ENCODE data around the gene TBC1D22A. TPM values are rescaled to one million over a fixed set of nuclear protein-coding genes. Genes with fewer than 3 reads are reported as not detected.
A peak's percentile ranks its signal among the peaks of the same experiment; 100 is the strongest.

TBC1D22A gene
- total RNA-seq, 1 donor, result 17.7 TPM

DNA sequence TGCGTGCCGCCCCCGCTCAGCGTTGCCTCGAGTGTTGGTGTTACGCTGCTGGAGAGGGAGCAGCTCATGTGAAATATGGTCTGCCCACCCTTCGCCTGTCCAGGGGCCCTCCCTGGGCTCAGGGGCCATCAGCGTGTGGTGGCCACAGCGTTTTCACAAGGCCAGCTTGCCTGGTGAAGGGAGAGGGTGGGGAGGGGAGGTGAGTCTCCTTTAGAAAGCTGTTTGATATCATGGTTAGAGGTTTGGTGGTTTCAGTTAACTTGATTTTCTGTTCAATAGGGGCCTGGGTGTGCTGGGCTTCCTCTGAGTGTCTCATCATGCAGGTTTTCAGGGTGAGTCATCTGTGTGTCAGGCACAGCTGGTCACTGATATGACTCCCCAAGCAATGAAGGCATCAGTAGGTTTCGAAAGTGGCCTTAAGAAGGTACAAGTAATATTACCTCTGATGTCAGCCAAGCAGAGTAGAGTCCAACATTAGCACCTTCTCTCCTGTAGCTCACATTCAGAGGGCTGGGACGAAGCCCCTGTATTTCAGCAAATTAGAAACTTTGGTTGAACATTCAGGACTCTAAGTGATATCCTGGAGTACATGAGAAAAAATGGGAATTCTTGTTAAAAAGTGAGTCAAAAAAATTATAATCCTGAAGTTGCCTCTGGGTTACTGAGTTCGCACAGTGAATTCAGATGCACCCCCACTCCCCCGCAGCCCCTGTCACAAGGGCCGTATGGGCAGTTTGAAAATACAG is 172.5 kb downstream of the TBC1D22A start:
- H3K9me3 ChIP-seq (ENCODE audit: low read depth, low read length), result no peaks in the 10 kb centered on the region
- DNase-seq (ENCODE audit: insufficient read length, low spot score, missing footprints), result peak; percentile 95
- no peaks in the 10 kb centered on the region for H3K27me3 ChIP-seq (ENCODE audit: insufficient read depth, low read length)
- H3K27ac ChIP-seq (ENCODE audit: low read depth, low read length), result peak overlapping the region; percentile 52
- TF ChIP-seq, protein P1, sequence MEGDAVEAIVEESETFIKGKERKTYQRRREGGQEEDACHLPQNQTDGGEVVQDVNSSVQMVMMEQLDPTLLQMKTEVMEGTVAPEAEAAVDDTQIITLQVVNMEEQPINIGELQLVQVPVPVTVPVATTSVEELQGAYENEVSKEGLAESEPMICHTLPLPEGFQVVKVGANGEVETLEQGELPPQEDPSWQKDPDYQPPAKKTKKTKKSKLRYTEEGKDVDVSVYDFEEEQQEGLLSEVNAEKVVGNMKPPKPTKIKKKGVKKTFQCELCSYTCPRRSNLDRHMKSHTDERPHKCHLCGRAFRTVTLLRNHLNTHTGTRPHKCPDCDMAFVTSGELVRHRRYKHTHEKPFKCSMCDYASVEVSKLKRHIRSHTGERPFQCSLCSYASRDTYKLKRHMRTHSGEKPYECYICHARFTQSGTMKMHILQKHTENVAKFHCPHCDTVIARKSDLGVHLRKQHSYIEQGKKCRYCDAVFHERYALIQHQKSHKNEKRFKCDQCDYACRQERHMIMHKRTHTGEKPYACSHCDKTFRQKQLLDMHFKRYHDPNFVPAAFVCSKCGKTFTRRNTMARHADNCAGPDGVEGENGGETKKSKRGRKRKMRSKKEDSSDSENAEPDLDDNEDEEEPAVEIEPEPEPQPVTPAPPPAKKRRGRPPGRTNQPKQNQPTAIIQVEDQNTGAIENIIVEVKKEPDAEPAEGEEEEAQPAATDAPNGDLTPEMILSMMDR (IDR thresholded peaks at IDR 0.05; ENCODE audit: extremely low read depth, low read depth, low read length), result no peak
- no peak overlapping the region for H3K4me3 ChIP-seq (ENCODE audit: insufficient read depth, low read length)
- H4K20me1 ChIP-seq (ENCODE audit: insufficient read depth, low read length), result peaks cover 12% of the 10 kb centered on the region
- peak overlapping the region; percentile 32 for H3K4me2 ChIP-seq (ENCODE audit: insufficient read depth, low read length)
- H3K36me3 ChIP-seq (ENCODE audit: insufficient read depth, low read length), result no peaks in the 10 kb centered on the region
- peaks cover 3% of the 10 kb centered on the region for H3K79me2 ChIP-seq (ENCODE audit: insufficient read depth, low read length)
- H2AFZ ChIP-seq (ENCODE audit: low read length), result no peak overlapping the region
- peaks cover 20% of the 10 kb centered on the region for H3K4me1 ChIP-seq (ENCODE audit: insufficient read depth, low read length)

DNA sequence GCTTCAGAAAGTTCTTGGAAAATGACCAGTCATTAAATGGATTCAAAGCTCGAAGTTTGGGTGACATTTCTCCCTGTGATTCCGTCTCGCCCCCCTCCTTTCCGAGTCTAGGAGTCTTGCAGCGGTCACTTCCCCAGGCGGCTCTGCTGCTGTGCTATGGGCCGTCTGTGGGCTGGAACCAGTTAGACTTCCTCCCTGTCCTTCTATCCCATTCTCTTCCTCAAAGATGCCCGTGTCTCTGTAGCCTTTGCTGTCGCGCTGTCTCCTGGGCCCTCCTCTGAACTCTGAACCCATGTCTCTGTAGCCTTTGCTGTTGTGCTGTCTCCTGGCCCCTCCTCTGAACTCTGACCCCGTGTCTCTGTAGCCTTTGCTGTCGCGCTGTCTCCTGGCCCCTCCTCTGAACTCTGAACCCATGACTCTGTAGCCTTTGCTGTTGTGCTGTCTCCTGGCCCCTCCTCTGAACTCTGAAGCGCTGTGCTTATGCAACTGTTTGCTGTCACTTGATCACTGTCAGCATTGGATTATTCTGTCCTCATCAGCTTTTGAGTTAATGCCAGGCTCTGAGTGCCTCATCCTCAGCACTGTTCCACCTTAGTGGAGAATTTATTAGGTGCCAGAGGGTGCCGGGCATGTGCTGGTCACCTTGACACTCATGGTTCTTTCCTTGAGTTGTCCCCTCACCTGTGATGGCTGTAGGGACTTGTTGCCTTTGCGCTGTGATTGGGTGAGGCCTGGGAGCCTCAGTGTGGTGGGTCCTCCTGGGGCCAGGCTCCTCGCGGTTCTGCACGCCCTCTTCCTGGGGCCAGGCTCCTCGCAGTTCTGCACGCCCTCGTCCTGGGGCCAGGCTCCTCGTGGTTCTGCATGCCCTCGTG is 173.3 kb downstream of the TBC1D22A start:
- H3K4me2 ChIP-seq (ENCODE audit: insufficient read depth, low read length), result no peak overlapping the region

DNA sequence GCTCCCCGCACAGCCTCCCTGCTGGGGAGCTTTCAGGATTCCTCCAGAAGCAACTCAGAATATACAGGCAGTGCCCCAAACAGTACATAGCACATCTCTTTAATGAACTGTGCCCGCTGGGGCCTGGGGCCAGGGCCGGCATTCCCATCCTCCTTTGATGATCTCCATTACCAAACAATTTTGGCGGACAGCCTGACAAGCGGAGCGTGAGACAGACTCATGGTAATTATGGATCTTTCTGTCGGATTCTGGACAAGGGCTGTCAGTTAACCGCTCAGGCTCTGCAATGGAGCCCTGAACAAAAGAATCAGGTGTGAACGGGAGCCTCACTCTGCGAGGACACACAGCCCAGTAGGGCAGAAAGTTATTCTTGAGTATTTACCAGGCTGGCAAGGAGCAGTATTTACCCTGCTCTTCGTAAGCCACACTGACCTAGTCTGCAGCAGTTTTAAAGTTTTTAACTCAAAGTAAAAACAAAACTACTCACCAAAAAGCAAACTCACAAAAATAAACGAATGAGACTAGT is 174.0 kb downstream of the TBC1D22A start:
- no peak for DNase-seq (ENCODE audit: insufficient read length, low spot score, missing footprints)
- TF ChIP-seq, protein P1 (IDR thresholded peaks at IDR 0.05; ENCODE audit: extremely low read depth, low read depth, low read length), result no peak
- no peaks in the 10 kb centered on the region for H3K27me3 ChIP-seq (ENCODE audit: insufficient read depth, low read length)
- H3K4me3 ChIP-seq (ENCODE audit: insufficient read depth, low read length), result no peak overlapping the region
- peaks cover 12% of the 10 kb centered on the region for H4K20me1 ChIP-seq (ENCODE audit: insufficient read depth, low read length)
- H3K4me2 ChIP-seq (ENCODE audit: insufficient read depth, low read length), result peak overlapping the region; percentile 36
- H3K9me3 ChIP-seq (ENCODE audit: low read depth, low read length), result no peaks in the 10 kb centered on the region
- H3K79me2 ChIP-seq (ENCODE audit: insufficient read depth, low read length), result peaks cover 3% of the 10 kb centered on the region
- peaks cover 20% of the 10 kb centered on the region for H3K4me1 ChIP-seq (ENCODE audit: insufficient read depth, low read length)
- H2AFZ ChIP-seq (ENCODE audit: low read length), result no peak overlapping the region
- no peak overlapping the region for H3K27ac ChIP-seq (ENCODE audit: low read depth, low read length)
- no peaks in the 10 kb centered on the region for H3K36me3 ChIP-seq (ENCODE audit: insufficient read depth, low read length)

More for the DNA sequence above, 173.3 kb downstream of the TBC1D22A start:
- DNase-seq (ENCODE audit: insufficient read length, low spot score, missing footprints), result no peak
- H3K27ac ChIP-seq (ENCODE audit: low read depth, low read length), result peak overlapping the region; percentile 52
- H3K36me3 ChIP-seq (ENCODE audit: insufficient read depth, low read length), result no peaks in the 10 kb centered on the region
- no peak overlapping the region for H2AFZ ChIP-seq (ENCODE audit: low read length)
- peaks cover 3% of the 10 kb centered on the region for H3K79me2 ChIP-seq (ENCODE audit: insufficient read depth, low read length)
- H3K9me3 ChIP-seq (ENCODE audit: low read depth, low read length), result no peaks in the 10 kb centered on the region
- H4K20me1 ChIP-seq (ENCODE audit: insufficient read depth, low read length), result peaks cover 12% of the 10 kb centered on the region
- no peaks in the 10 kb centered on the region for H3K27me3 ChIP-seq (ENCODE audit: insufficient read depth, low read length)
- TF ChIP-seq, protein P1 (IDR thresholded peaks at IDR 0.05; ENCODE audit: extremely low read depth, low read depth, low read length), result no peak
- peaks cover 20% of the 10 kb centered on the region for H3K4me1 ChIP-seq (ENCODE audit: insufficient read depth, low read length)
- H3K4me3 ChIP-seq (ENCODE audit: insufficient read depth, low read length), result no peak overlapping the region

Data from osteoblast (primary cell).